Measurements from ENCODE around the gene TFAP2C.
"Not testable (repeated sequence)": the region's sequence is repeated elsewhere in the genome, so short reads cannot be mapped to it uniquely, and the experiment has no call there.

The TFAP2C gene

DNA sequence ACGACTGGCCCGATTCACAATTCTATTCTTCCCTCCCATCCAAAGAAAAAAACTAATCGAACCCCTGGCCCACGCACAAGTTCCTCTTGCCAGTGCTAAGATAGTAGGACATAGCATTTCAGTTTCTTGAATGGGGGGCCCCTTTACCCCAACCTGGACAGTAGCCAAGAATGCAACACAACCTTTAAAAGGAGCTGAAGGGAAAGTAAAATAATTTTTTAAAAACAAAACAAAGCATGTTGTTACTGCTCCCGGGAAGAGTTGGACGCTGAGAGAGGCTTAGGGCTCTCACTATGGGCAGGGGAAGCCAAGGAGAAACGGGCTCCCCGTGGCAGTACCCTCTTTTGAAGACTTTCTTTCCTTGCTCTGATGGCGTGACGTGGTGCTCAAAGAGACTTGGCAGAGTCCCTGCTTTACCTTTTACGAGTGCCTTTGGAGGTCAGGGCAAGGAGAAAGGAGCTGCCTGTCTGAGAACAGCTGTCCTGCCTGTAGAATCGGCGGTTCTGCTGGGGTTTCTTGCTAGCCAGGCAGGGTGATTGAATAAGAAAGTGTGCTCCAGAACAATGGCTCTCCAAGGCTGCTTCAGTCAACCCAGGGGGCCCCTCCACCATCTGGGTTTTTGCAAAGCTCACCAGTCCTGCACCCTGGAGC lies 5.8 kb downstream of the TFAP2C start:
- no peak overlapping the region for H2AFZ ChIP-seq (ENCODE audit: low read depth, low read length)

DNA sequence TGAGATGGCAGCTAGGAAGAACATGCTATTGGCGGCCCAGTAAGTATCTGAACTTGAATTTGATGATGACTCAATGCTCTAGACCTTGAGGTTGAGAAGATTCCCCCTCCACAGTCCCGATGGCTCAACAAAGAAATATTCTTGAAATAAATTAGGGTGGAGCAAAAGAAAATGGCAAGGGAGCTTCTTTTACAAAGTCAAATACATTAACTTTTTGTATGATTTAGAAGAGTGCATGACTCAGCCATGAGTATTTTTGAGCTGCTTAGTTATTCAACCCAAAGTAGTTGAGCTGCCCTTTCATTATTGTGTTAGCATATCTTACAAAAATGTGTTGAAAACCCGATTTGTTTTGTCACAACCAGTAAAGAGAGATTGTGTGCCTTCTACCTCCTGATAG lies 7.6 kb downstream of the TFAP2C start:
- H3K9me3 ChIP-seq (ENCODE audit: low read length), result no peaks in the 10 kb centered on the region
- H3K36me3 ChIP-seq (ENCODE audit: insufficient read depth, low read length), result no peaks in the 10 kb centered on the region
- no peak overlapping the region for H3K4me3 ChIP-seq (ENCODE audit: low read length)
- H3K4me1 ChIP-seq (ENCODE audit: insufficient read depth, low read length), result no peaks in the 10 kb centered on the region
- no peak overlapping the region for H2AFZ ChIP-seq (ENCODE audit: low read depth, low read length)
- H3K27me3 ChIP-seq (ENCODE audit: insufficient read depth, low read length), result peaks cover 57% of the 10 kb centered on the region

More for the DNA sequence above, 5.8 kb downstream of the TFAP2C start:
- H3K27me3 ChIP-seq (ENCODE audit: insufficient read depth, low read length), result peaks cover 72% of the 10 kb centered on the region
- no peaks in the 10 kb centered on the region for H3K4me1 ChIP-seq (ENCODE audit: insufficient read depth, low read length)
- no peak overlapping the region for H3K4me3 ChIP-seq (ENCODE audit: low read length)
- H3K36me3 ChIP-seq (ENCODE audit: insufficient read depth, low read length), result no peaks in the 10 kb centered on the region
- H3K9me3 ChIP-seq (ENCODE audit: low read length), result no peaks in the 10 kb centered on the region

DNA sequence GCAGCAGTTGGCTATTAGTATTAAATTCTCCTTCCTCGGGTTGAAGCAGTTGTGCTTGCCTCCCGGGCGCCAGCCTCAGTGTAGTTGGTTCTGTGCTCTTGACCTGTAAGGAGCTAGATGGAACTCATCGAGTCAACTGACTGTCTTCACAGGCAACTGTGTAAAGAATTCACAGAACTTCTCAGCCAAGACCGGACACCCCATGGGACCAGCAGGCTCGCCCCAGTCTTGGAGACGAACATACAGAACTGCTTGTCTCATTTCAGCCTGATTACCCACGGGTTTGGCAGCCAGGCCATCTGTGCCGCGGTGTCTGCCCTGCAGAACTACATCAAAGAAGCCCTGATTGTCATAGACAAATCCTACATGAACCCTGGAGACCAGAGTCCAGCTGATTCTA lies 8.5 kb downstream of the TFAP2C start:
- no peaks in the 10 kb centered on the region for H3K36me3 ChIP-seq (ENCODE audit: insufficient read depth, low read length)
- no peak overlapping the region for H2AFZ ChIP-seq (ENCODE audit: low read depth, low read length)
- H3K4me1 ChIP-seq (ENCODE audit: insufficient read depth, low read length), result no peaks in the 10 kb centered on the region
- H3K9me3 ChIP-seq (ENCODE audit: low read length), result no peaks in the 10 kb centered on the region
- no peak overlapping the region for H3K4me3 ChIP-seq (ENCODE audit: low read length)
- H3K27me3 ChIP-seq (ENCODE audit: insufficient read depth, low read length), result peaks cover 48% of the 10 kb centered on the region

DNA sequence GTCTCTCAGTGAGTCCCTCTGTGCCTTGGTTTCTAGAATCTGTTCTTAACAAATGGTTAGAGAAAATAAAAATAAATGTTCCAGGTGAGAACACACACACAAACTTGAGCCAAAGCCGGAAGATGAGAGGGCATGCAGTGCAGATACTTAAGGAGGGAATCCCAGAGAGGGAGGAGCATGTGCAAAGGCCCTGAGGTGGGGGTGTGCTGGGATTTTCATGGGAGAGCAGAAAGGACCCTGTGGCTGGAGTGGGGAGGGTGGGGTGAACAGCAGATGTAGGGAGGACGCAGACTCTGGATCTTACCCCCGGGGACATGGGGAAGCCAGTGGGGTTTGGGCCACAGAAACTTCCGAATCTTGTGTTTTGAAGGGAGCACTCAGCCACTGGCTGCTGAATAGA lies 17.5 kb downstream of the TFAP2C start:
- no peak overlapping the region for H2AFZ ChIP-seq (ENCODE audit: low read depth, low read length)
- no peaks in the 10 kb centered on the region for H3K9me3 ChIP-seq (ENCODE audit: low read length)
- H3K4me1 ChIP-seq (ENCODE audit: insufficient read depth, low read length), result no peaks in the 10 kb centered on the region

DNA sequence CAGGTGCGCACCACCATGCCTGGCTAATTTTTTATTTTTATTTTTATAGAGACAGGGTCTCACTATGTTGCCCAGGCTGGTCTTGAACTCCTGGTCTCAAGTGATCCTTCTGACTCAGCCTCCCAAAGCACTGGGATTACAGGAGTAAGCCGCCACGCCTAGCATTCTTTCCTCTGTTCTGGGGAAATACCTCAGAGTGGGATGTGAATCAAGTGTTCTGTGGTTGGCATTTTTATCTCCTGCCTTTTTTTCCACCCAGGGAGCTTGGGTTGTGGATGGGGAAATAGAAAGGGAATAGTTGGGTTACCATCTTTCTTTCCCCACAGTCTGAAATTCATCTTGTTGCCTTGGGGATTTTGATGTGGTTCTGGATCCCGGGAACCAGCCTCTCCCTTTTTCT lies 24.1 kb downstream of the TFAP2C start:
- H3K4me3 ChIP-seq (ENCODE audit: low read length), result no peak overlapping the region
- H3K27me3 ChIP-seq (ENCODE audit: insufficient read depth, low read length), result peaks cover 5% of the 10 kb centered on the region
- no peak overlapping the region for H2AFZ ChIP-seq (ENCODE audit: low read depth, low read length)
- no peaks in the 10 kb centered on the region for H3K9me3 ChIP-seq (ENCODE audit: low read length)
- H3K36me3 ChIP-seq (ENCODE audit: insufficient read depth, low read length), result no peaks in the 10 kb centered on the region
- no peaks in the 10 kb centered on the region for H3K4me1 ChIP-seq (ENCODE audit: insufficient read depth, low read length)

More for the DNA sequence above, 17.5 kb downstream of the TFAP2C start:
- H3K4me3 ChIP-seq (ENCODE audit: low read length), result no peak overlapping the region
- H3K36me3 ChIP-seq (ENCODE audit: insufficient read depth, low read length), result no peaks in the 10 kb centered on the region
- H3K27me3 ChIP-seq (ENCODE audit: insufficient read depth, low read length), result no peaks in the 10 kb centered on the region

DNA sequence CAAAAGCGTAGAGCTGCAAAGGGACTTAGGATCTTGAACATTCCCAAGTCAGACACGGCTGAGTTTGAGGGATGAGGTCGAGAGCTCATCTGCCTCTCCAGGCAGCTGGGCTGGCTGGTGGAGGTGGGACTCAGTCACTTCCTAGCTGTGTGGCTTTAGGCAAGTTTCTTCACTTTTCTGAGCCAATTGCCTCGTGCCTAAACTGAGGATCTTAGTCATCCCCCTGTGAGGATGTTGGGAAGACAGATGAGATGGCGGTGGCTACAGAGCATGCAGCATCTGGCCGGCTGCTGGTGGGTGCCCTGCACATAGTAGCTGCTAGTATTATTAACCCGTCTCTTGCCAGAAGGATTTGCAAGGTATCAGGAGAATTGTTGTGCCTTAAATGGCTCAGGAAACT lies 27.5 kb downstream of the TFAP2C start:
- no peak overlapping the region for H3K4me3 ChIP-seq (ENCODE audit: low read length)

DNA sequence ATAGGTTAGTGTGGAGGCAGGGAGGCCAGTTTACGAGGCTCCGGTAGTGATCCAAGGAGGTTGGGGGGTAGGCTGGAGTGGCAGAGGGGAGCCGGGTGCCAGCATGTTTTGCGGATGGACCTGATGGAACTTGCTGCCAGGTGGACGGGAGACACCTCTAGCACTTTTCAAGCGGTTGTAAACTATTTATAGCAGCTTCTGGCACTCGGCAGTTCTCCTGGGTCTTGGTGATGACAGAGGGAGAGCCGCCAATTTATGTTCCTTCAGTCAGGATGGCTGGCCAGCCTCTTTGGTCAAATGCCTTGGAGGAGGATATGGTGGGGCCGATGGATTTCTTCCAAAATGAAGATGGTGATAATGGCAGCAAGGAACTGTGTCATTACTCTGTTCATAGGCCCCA lies 28.8 kb downstream of the TFAP2C start:
- Histone ChIP-seq H3K4me1 (ENCODE audit: insufficient read depth, low read length) (no peaks in the 10 kb centered on the region), H3K27me3 (ENCODE audit: insufficient read depth, low read length) (peaks cover 5% of the 10 kb centered on the region), H3K4me3 (ENCODE audit: low read length) (no peak overlapping the region), H2AFZ (ENCODE audit: low read depth, low read length) (no peak overlapping the region), H3K9me3 (ENCODE audit: low read length) (no peaks in the 10 kb centered on the region), H3K36me3 (ENCODE audit: insufficient read depth, low read length) (no peaks in the 10 kb centered on the region)

More for the DNA sequence above, 27.5 kb downstream of the TFAP2C start:
- H3K36me3 ChIP-seq (ENCODE audit: insufficient read depth, low read length), result no peaks in the 10 kb centered on the region
- H3K4me1 ChIP-seq (ENCODE audit: insufficient read depth, low read length), result no peaks in the 10 kb centered on the region
- no peak overlapping the region for H2AFZ ChIP-seq (ENCODE audit: low read depth, low read length)
- no peaks in the 10 kb centered on the region for H3K9me3 ChIP-seq (ENCODE audit: low read length)
- H3K27me3 ChIP-seq (ENCODE audit: insufficient read depth, low read length), result peaks cover 5% of the 10 kb centered on the region

DNA sequence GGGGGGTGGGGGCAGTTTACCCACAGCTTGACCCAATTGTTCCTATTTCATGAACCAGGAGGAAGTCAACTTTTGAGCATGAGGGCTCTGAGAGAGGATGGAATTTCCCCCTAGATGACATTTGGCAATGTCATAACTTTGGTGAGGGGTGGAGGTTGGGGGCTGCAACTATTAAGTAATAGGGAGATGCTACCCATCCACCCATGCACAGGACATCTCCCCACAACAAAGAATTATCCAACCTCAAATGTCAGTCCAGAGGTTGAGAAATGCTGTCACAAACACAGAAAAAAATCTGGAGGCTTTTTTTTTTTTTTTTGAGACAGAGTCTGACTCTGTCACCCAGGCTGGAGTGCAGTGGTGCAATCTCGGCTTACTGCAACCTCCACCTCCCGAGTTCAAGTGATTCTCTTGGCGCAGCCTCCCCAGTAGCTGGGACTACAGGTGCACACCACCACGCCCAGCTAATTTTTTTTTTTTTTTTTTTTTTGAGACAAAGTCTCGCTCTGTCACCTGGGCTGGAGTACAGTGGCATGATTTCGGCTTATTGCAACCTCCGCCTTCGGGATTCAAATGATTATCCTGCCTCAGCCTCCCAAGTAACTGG lies 29.3 kb downstream of the TFAP2C start:
- not testable (repeated sequence) for H3K4me3 ChIP-seq (ENCODE audit: low read length); H3K27me3 ChIP-seq (ENCODE audit: insufficient read depth, low read length); H3K4me1 ChIP-seq (ENCODE audit: insufficient read depth, low read length); H3K36me3 ChIP-seq (ENCODE audit: insufficient read depth, low read length); H2AFZ ChIP-seq (ENCODE audit: low read depth, low read length); H3K9me3 ChIP-seq (ENCODE audit: low read length)

DNA sequence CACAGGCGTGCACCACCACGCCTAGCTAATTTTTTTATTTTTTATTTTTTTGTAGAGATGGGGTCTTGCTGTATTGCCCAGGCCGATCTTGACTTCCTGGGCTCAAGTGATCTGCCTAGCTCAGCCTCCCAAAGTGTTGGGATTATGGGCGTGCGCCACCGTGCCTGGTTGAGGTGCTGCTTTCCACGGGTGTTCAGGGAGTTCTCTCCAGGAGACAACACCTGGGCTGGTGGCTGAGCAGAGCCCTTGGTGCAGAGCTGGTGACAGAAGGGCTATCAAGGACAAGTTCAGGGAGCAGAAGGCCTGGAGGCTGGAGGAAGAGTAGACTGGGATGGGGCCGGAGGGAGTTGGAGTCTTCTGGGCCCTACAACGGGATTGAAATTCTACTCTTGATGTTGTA lies 34.6 kb downstream of the TFAP2C start:
- Histone ChIP-seq H3K36me3 (ENCODE audit: insufficient read depth, low read length) (no peaks in the 10 kb centered on the region), H2AFZ (ENCODE audit: low read depth, low read length) (no peak overlapping the region), H3K4me3 (ENCODE audit: low read length) (no peak overlapping the region), H3K9me3 (ENCODE audit: low read length) (no peaks in the 10 kb centered on the region), H3K4me1 (ENCODE audit: insufficient read depth, low read length) (no peaks in the 10 kb centered on the region), H3K27me3 (ENCODE audit: insufficient read depth, low read length) (no peaks in the 10 kb centered on the region)

DNA sequence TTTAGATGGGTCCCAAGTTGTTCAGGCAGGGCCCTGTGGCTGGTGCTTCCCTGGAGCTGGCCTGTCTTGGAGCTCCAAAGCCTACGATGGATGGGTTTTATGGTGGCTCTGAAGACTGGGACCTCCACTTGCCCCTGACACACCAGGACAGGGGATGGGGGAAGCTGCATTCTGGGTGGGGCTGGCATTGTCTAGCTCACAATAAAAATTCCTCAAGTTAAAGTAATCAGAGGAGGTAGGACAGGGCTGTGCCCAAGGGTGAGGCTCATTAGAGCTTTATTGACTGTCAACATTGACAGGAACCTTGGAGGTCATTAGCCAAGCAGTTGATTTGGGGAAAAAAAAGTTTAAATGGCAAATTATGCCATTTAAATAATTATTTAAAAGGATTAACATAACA lies 35.7 kb downstream of the TFAP2C start:
- no peak overlapping the region for H2AFZ ChIP-seq (ENCODE audit: low read depth, low read length)
- H3K4me1 ChIP-seq (ENCODE audit: insufficient read depth, low read length), result no peaks in the 10 kb centered on the region
- no peaks in the 10 kb centered on the region for H3K36me3 ChIP-seq (ENCODE audit: insufficient read depth, low read length)
- no peak overlapping the region for H3K4me3 ChIP-seq (ENCODE audit: low read length)
- no peaks in the 10 kb centered on the region for H3K9me3 ChIP-seq (ENCODE audit: low read length)
- H3K27me3 ChIP-seq (ENCODE audit: insufficient read depth, low read length), result no peaks in the 10 kb centered on the region

DNA sequence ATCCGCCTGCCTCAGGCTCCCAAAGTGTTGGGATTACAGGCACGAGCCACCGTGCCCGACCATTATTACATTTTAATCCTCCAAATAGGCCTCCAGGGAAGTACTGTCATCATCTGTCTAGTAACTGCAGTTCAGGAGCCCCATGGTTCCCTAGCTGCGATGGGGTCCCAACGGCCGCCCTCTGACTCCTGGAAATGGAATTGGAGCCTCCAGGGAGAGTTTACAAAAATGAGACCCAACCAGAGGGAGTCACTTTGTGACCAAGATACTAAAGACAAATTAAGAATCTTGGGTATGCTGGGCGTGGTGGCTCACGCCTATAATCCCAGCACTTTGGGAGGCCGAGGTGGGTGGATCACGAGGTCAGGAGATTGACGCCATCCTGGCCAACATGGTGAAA lies 36.7 kb downstream of the TFAP2C start:
- Histone ChIP-seq H3K9me3 (ENCODE audit: low read length) (no peaks in the 10 kb centered on the region), H3K27me3 (ENCODE audit: insufficient read depth, low read length) (no peaks in the 10 kb centered on the region), H3K4me3 (ENCODE audit: low read length) (no peak overlapping the region), H2AFZ (ENCODE audit: low read depth, low read length) (no peak overlapping the region), H3K4me1 (ENCODE audit: insufficient read depth, low read length) (no peaks in the 10 kb centered on the region), H3K36me3 (ENCODE audit: insufficient read depth, low read length) (no peaks in the 10 kb centered on the region)

DNA sequence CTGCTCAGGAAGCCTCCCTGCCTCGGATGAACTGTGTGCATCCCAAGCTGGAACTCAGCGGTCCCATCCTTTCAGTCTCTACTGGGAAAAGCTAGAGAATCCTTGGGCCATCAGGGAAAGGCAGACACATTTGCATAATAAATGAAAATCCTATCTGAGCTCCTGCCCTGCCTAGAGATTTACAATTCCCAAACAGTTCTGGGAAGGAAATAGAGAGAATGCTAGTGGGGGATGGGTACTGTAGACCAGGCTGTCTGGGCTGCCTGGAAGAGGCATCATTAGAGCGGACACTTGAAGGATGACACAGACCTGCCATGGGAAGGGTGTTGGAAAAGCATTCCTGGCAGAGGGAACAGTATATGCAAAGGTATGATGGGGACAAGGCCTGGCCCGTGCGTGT lies 44.3 kb downstream of the TFAP2C start:
- Histone ChIP-seq H3K9me3 (ENCODE audit: low read length) (no peaks in the 10 kb centered on the region), H3K4me1 (ENCODE audit: insufficient read depth, low read length) (no peaks in the 10 kb centered on the region), H3K36me3 (ENCODE audit: insufficient read depth, low read length) (no peaks in the 10 kb centered on the region), H3K4me3 (ENCODE audit: low read length) (no peak overlapping the region), H2AFZ (ENCODE audit: low read depth, low read length) (no peak overlapping the region), H3K27me3 (ENCODE audit: insufficient read depth, low read length) (no peaks in the 10 kb centered on the region)

DNA sequence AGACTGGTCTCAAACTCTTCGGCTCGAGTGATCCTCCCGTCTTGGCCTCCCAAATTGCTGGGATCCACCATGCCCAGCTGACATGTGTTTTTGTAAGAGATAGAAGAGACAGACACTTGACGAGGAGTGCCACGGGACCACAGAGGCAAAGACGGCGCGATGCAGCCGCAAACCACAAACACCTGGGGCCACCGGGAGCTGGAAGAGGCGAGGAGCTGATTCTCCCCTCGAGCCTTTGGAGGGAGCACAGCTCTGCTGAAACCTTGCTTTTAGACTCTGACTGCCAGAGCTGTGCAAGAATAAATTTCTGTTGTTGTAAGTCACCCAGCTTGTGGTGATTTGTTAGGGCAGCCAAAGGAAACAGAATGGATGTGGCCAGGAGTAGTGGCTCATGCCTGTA lies 46.9 kb downstream of the TFAP2C start:
- Histone ChIP-seq H2AFZ (ENCODE audit: low read depth, low read length) (no peak overlapping the region), H3K4me1 (ENCODE audit: insufficient read depth, low read length) (no peaks in the 10 kb centered on the region), H3K36me3 (ENCODE audit: insufficient read depth, low read length) (no peaks in the 10 kb centered on the region), H3K9me3 (ENCODE audit: low read length) (no peaks in the 10 kb centered on the region), H3K4me3 (ENCODE audit: low read length) (no peak overlapping the region), H3K27me3 (ENCODE audit: insufficient read depth, low read length) (no peaks in the 10 kb centered on the region)

DNA sequence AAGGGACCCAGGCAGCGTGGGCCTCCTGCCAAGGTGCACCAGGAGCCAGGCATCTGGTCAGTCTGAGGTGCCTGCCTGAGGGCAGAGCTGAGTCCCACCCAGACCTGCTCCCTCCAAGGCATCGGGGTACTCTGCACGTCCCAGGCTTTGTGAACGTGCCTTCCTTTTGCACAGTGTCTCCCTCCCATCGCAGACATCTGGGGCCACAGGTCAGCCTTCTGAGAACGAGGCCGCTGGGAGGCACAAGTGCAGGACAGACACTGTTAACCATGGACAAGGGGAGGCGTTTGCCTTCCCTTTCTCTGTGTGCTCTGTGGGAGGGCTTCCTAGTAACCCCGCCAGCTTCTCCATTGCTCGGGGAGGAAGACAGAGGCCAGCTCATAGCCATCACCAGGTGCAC lies 47.6 kb downstream of the TFAP2C start:
- Histone ChIP-seq H3K4me1 (ENCODE audit: insufficient read depth, low read length) (no peaks in the 10 kb centered on the region), H3K9me3 (ENCODE audit: low read length) (no peaks in the 10 kb centered on the region), H3K4me3 (ENCODE audit: low read length) (no peak overlapping the region), H3K36me3 (ENCODE audit: insufficient read depth, low read length) (no peaks in the 10 kb centered on the region), H3K27me3 (ENCODE audit: insufficient read depth, low read length) (no peaks in the 10 kb centered on the region), H2AFZ (ENCODE audit: low read depth, low read length) (no peak overlapping the region)
